Thymus (tissue), 11 donors: ENCODE data around the gene ZNF726. TPM values are rescaled to one million over a fixed set of nuclear protein-coding genes. Genes with fewer than 3 reads are reported as not detected.
A peak's percentile ranks its signal among the peaks of the same experiment; 100 is the strongest.
"Not testable (repeated sequence)": the region's sequence is repeated elsewhere in the genome, so short reads cannot be mapped to it uniquely, and the experiment has no call there.

Source experiments
- DNase-seq, 9 donors: peaks; one replicate each; pipeline ENCODE4 v3.0.0-alpha.2; 2013; ENCODE audit warnings: low spot score in 9 of 9, low read depth in 6 of 9, missing footprints in 1 of 9
- H3K27ac ChIP-seq, 2 donors: one replicate each; pipeline ENCODE4 v1.5.1; 2013; ENCODE audit warnings: control low read depth in 1 of 2, low read depth in 1 of 2, low read length in 1 of 2, mild to moderate bottlenecking in 1 of 2, moderate library complexity in 1 of 2
- H3K27me3 ChIP-seq, 2 donors: one replicate each; pipeline ENCODE4 v1.5.1; 2013; ENCODE audit warnings: low read length in 1 of 2; ENCODE audit not compliant: control insufficient read depth in 2 of 2, insufficient read depth in 1 of 2
- H3K36me3 ChIP-seq, 2 donors: one replicate each; pipeline ENCODE4 v1.5.1; 2013; ENCODE audit warnings: low read length in 1 of 2, mild to moderate bottlenecking in 1 of 2, moderate library complexity in 1 of 2; ENCODE audit not compliant: control insufficient read depth in 2 of 2, insufficient read depth in 2 of 2
- H3K4me1 ChIP-seq, 2 donors: one replicate each; pipeline ENCODE4 v1.5.1; 2013; ENCODE audit warnings: low read length in 2 of 2; ENCODE audit not compliant: control insufficient read depth in 2 of 2, insufficient read depth in 2 of 2
- H3K4me3 ChIP-seq, 2 donors: one replicate each; pipeline ENCODE4 v1.5.1; 2013; ENCODE audit warnings: low read length in 2 of 2, control low read depth in 1 of 2, mild to moderate bottlenecking in 1 of 2
- H3K9me3 ChIP-seq, 2 donors: one replicate each; pipeline ENCODE4 v1.5.1; 2013; ENCODE audit warnings: low read length in 1 of 2, mild to moderate bottlenecking in 1 of 2; ENCODE audit not compliant: control insufficient read depth in 2 of 2, insufficient read depth in 1 of 2
- WGBS: extraction: QIAGEN DNeasy Blood & Tissue Kit; methylation state at CpG from one replicate; pipeline ENCODE4 v1.1.7; 2013; 5-methylcytosine and 5-hydroxymethylcytosine counted together
- polyA plus RNA-seq: library from polyadenylated mRNA; stranded (reverse); fragments of 200-250 nt; gene quantifications from one replicate; pipeline ENCODE4 v1.2.3, GENCODE V29; 2013
- total RNA-seq: library from RNA; stranded (reverse); fragments of 120-200 nt; gene quantifications from one replicate; pipeline ENCODE4 v1.2.4, GENCODE V29; 2013
- donor health status: healthy.

ZNF726 gene
- total and polyA plus RNA-seq, 2 donors: 4.7 to 10.5 TPM

GRCh38 chr19:23887642-23888041 is 27.0 kb upstream of the ZNF726 start:
- Histone ChIP-seq H3K4me1 (no peaks in the 10 kb centered on the region), H3K4me3 (no peak overlapping the region), H3K36me3 (no peaks in the 10 kb centered on the region), H3K9me3 (no peaks in the 10 kb centered on the region), H3K27me3 (no peaks in the 10 kb centered on the region), H3K27ac (no peak overlapping the region)
- DNase-seq: no peak
- 94% methylated on average over 5 of the region's 5 CpGs for WGBS

GRCh38 chr19:23896096-23896495 is 18.6 kb upstream of the ZNF726 start:
- not testable (repeated sequence) for H3K36me3 ChIP-seq, DNase-seq, H3K9me3 ChIP-seq, H3K4me3 ChIP-seq, H3K4me1 ChIP-seq, H3K27me3 ChIP-seq, H3K27ac ChIP-seq
- 93% methylated on average over 15 of the region's 15 CpGs for WGBS

GRCh38 chr19:23896912-23897311 is 17.8 kb upstream of the ZNF726 start:
- no peak for DNase-seq
- no peak overlapping the region for H3K27ac ChIP-seq
- no peaks in the 10 kb centered on the region for H3K27me3 ChIP-seq
- H3K9me3 ChIP-seq: peaks cover 0 to 5% of the 10 kb centered on the region in 2 donors
- H3K4me3 ChIP-seq: no peak overlapping the region
- H3K36me3 ChIP-seq: no peaks in the 10 kb centered on the region
- WGBS: 98% methylated on average over 1 of the region's 1 CpG
- H3K4me1 ChIP-seq: no peaks in the 10 kb centered on the region

- no peak overlapping the region for H3K4me3 ChIP-seq
- no peak overlapping the region for H3K27ac ChIP-seq
- H3K9me3 ChIP-seq: peaks cover 1 to 5% of the 10 kb centered on the region in 2 donors
- 85% methylated on average over 4 of the region's 4 CpGs for WGBS
- no peak for DNase-seq
- H3K4me1 ChIP-seq: no peaks in the 10 kb centered on the region
- no peaks in the 10 kb centered on the region for H3K36me3 ChIP-seq
- H3K27me3 ChIP-seq: no peaks in the 10 kb centered on the region
Observed at GRCh38 chr19:23901360-23901759, 13.3 kb upstream of the ZNF726 start.

- Histone ChIP-seq H3K36me3 (no peaks in the 10 kb centered on the region), H3K4me1 (no peaks in the 10 kb centered on the region), H3K9me3 (peaks cover 1 to 5% of the 10 kb centered on the region in 2 donors), H3K27ac (no peak overlapping the region), H3K27me3 (no peaks in the 10 kb centered on the region), H3K4me3 (no peak overlapping the region)
- DNase-seq: no peak
- 72% methylated on average over 3 of the region's 3 CpGs for WGBS
Observed at GRCh38 chr19:23904406-23904805, 10.3 kb upstream of the ZNF726 start.

- H3K9me3 ChIP-seq: peaks cover 1 to 5% of the 10 kb centered on the region in 2 donors
- H3K27me3 ChIP-seq: no peaks in the 10 kb centered on the region
- H3K4me3 ChIP-seq: no peak overlapping the region
- WGBS: 81% methylated on average over 4 of the region's 4 CpGs
- no peaks in the 10 kb centered on the region for H3K36me3 ChIP-seq
- no peaks in the 10 kb centered on the region for H3K4me1 ChIP-seq
- H3K27ac ChIP-seq: no peak overlapping the region
- DNase-seq: no peak
Observed at GRCh38 chr19:23905771-23906170, 8.9 kb upstream of the ZNF726 start.

GRCh38 chr19:23906835-23907234 is 7.9 kb upstream of the ZNF726 start:
- Histone ChIP-seq H3K27me3 (no peaks in the 10 kb centered on the region), H3K4me3 (no peak overlapping the region), H3K27ac (no peak overlapping the region), H3K9me3 (peaks cover 0 to 1% of the 10 kb centered on the region in 2 donors), H3K4me1 (no peaks in the 10 kb centered on the region), H3K36me3 (no peaks in the 10 kb centered on the region)
- WGBS: 84% methylated on average over 2 of the region's 2 CpGs
- no peak for DNase-seq

- H3K9me3 ChIP-seq: no peaks in the 10 kb centered on the region
- no peaks in the 10 kb centered on the region for H3K4me1 ChIP-seq
- no peak overlapping the region for H3K4me3 ChIP-seq
- no peak overlapping the region for H3K27ac ChIP-seq
- no peaks in the 10 kb centered on the region for H3K36me3 ChIP-seq
- DNase-seq: no peak
- no peaks in the 10 kb centered on the region for H3K27me3 ChIP-seq
Observed at GRCh38 chr19:23908165-23908564, 6.5 kb upstream of the ZNF726 start.

- H3K27ac ChIP-seq: no peak overlapping the region
- no peak for DNase-seq
- no peaks in the 10 kb centered on the region for H3K27me3 ChIP-seq
- no peaks in the 10 kb centered on the region for H3K36me3 ChIP-seq
- H3K9me3 ChIP-seq: no peaks in the 10 kb centered on the region
- no peak overlapping the region for H3K4me3 ChIP-seq
- no peaks in the 10 kb centered on the region for H3K4me1 ChIP-seq
Observed at GRCh38 chr19:23909222-23909621, 5.5 kb upstream of the ZNF726 start.

GRCh38 chr19:23913931-23914330 is 755 bp upstream of the ZNF726 start:
- DNase-seq: no peak
- 97% methylated on average over 11 of the region's 11 CpGs for WGBS
- Histone ChIP-seq H3K9me3 (no peaks in the 10 kb centered on the region), H3K27me3 (no peaks in the 10 kb centered on the region), H3K4me3 (peak overlapping the region in 1 of 2 donors; percentile 61), H3K27ac (no peak overlapping the region), H3K4me1 (no peaks in the 10 kb centered on the region), H3K36me3 (no peaks in the 10 kb centered on the region)
